ENCODE data around the gene SLC22A8.
"Not testable (repeated sequence)": the region's sequence is repeated elsewhere in the genome, so short reads cannot be mapped to it uniquely, and the experiment has no call there.

SLC22A8 gene, protein sequence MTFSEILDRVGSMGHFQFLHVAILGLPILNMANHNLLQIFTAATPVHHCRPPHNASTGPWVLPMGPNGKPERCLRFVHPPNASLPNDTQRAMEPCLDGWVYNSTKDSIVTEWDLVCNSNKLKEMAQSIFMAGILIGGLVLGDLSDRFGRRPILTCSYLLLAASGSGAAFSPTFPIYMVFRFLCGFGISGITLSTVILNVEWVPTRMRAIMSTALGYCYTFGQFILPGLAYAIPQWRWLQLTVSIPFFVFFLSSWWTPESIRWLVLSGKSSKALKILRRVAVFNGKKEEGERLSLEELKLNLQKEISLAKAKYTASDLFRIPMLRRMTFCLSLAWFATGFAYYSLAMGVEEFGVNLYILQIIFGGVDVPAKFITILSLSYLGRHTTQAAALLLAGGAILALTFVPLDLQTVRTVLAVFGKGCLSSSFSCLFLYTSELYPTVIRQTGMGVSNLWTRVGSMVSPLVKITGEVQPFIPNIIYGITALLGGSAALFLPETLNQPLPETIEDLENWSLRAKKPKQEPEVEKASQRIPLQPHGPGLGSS

GRCh38 chr11:63015521-63016215 is at the start of gene SLC22A8:
TSS of gene SLC22A8 (minus strand) at chr11:63015841. CDS start at chr11:63014958, 883 bp downstream.
- DNase-seq, result no peak

GRCh38 chr11:63046203-63046602 is 30.6 kb upstream of the SLC22A8 start:
- DNase-seq, result not testable (repeated sequence)

DNA sequence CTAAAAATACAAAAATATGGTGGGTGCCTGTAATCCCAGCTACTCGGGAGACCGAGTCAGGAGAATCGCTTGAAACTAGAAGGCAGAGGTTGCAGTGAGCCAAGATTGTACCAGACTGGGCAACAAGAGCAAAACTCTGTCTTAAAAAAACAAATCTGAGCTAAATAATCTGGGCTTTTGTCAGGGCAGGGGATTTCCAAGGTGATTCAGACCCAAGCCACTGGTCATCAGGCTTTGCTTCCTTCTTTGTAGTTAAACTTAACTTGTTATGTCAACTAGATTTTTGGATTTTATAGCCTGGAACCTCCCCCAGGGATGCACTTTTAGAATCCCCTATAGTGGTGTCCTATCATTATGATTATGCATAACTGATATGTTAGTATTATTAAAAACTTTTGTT is 27.0 kb upstream of the SLC22A8 start:
- DNase-seq, result no peak

DNA sequence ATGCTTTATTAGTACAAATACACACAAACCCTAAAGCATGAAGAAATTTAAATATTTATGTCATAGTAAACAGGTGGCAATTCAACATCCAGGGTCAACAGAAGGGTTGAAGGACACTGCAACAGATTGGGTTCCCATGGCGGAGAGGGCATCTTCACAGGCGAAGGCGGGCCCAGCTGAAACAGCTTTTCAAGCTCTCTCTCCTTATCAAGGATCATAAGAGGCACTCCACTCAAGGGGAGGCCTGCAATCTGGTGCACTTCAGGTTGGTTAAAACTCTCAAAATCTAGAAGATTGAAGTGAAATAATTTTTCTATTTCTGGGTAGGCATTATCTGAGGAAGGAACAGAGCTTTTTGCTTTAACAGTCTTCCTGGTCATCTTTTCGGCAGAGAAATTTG is 16.8 kb upstream of the SLC22A8 start:
- no peak for DNase-seq

DNA sequence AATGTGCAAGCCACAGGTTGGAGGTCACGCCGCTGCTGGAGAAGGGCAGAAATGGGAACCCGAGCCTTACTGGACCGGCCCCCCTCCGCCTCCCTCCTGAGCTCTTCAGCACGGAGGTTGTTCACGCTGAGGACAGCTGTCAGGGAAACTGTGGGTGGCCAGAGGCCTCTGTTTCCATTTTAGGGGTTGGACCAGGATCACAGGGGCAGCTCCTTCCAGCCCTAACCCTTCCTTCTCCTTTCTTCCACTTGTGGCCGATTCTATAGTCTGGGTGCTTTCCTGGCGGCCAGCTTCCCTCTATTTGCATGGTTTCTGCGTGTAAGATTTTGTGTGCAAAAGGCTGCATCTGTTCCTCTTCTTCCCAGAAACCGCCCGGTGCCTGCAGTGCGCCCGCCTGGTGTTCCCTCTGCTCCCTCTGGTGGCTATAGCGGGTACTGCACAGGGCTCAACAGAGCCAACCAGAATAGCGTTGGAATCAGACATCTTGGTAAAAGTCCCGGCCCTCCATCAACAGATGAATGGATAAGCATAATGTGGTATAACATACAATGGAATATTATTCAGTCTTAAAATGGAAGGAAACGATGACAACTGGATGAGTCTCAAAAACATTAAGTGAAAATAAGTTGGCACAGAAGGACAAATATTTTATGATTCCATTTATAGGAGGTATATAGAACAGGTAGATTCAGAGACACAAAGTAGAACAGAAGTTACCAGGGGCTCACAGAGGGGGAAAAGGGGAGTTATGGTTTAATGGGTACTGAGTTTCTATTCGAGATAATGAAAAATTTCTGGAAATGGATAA is 8.4 kb upstream of the SLC22A8 start:
- peak; percentile 64 for DNase-seq

DNA sequence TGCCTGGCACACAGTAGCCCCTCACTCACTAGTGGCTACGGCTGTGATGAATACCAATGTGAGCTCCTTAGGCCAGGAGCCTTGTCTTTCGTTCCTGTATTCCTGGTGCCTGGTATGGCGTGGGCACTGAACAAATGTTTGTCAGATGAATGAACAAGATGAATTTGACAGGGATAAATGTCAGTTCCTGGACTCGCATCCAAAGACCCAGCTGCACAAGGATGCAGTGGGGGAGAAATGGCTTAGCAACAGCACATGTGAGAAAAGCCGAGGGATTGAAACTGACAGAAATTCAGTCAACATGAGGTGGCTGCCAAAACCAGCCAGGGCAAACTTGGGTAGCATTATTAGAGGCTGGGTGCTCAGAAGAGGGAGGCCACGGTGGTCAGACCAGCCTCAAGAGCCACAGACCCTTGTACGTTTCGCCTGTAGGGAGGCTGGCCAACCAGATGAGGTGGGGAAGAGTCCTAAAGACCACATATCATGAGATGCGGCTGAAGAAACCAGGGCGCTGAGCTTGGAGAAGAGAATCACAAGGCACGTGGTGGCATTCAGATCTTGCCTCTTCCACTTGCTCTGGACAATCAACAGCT is 7.7 kb upstream of the SLC22A8 start:
- DNase-seq, result no peak

DNA sequence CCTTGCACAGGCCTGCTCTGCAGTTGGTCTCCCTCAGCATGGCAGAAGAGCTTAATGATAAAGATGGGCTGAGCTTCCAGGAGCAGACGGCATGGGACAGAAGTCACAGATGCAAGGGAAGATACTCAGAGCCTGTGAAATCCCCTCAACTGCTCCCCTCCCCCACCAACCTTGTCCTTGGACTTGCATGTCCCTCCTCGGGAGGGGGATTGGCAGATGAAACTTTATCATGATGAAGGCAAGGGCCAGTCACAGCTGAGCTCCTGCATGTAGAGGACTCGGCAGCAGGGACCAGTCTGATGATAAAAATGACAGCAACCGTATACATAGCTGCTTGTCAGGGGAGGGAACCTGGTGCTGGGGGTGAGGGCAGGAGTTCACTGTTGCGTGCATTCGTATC is 6.8 kb upstream of the SLC22A8 start:
- no peak for DNase-seq

- DNase-seq, result no peak
These were observed 5.1 kb upstream of the SLC22A8 start for GRCh38 chr11:63020671-63021291.

DNA sequence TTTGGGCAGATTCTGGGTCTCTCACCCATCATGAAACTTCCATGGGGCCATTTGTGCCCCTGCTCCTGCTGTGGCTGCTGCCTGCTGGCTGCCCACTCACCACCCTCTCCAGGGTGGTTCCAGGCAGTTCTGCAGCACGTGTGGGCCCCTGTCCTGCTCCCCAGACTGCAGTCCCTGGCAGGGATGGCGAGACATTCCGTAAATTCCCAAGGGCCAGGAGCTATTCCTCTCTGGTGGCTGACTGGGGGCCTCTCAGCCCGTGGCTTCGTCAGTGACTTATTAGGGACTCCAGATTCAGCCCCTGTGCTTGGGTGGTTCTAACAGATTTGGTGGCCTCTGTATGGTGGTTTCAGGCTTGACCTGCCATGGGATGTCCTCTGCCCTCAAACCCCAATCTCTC is 3.9 kb upstream of the SLC22A8 start:
- DNase-seq, result no peak

DNA sequence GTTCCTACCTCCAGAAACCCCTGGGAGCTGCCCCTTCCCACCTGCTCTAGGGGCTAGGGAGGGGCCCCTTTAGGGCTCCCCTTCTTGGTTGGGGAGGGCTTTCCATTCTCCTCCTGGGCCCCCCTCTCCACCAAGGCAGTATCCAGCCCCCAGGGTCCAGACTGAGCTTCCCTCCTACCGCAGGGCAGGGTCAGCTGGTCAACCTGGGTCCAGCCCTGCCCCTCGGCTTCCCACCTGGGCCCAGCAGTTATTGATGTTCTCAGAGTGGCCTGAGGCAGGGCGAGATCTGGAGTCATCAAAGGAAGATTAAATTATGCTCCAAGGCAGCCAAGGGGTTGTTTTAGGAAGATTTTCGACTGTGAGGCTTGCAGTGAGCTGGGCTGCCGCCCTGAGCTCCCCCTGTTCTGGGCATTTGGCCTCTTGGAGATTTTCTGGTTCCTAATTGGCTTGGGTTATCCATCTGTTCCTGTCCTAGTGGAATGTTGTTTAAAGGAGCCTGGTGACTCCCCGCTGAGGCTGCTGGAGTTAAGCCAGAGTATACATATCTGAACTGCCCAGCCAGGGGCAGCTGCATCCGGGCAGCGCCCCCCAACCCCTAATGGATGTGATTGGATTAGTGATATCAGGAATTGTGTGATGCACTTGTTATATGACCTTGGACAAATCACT is 1.8 kb upstream of the SLC22A8 start:
- no peak for DNase-seq

GRCh38 chr11:63014408-63015055 is 1.1 kb downstream of the SLC22A8 start:
- no peak for DNase-seq

DNA sequence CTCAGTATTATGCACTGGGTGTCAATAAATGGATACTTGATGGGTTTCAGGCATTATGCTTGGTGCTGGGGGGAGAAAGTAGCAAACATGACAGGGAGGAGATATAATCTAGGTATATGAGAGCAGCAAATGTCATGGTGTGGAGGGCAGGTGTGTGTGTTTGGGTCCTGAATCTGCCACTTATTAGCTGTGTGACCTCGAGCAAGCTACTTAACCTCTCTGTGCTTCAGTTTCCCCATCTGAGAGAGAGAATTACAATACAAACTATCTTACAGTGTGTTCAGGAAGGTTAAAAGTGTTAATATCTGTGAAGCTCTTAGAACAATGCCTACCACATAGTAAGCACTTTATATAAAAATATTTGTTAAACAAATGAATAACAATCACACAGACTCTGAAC is 2.8 kb downstream of the SLC22A8 start:
- DNase-seq, result no peak

GRCh38 chr11:63012430-63012829 is 3.2 kb downstream of the SLC22A8 start:
- DNase-seq, result no peak

GRCh38 chr11:63010934-63011439 is 4.7 kb downstream of the SLC22A8 start:
- DNase-seq, result no peak

- no peak for DNase-seq
These were observed 7.7 kb downstream of the SLC22A8 start for GRCh38 chr11:63007920-63008319.

- DNase-seq, result no peak
These were observed 14.2 kb downstream of the SLC22A8 start for GRCh38 chr11:63001456-63001855.

DNA sequence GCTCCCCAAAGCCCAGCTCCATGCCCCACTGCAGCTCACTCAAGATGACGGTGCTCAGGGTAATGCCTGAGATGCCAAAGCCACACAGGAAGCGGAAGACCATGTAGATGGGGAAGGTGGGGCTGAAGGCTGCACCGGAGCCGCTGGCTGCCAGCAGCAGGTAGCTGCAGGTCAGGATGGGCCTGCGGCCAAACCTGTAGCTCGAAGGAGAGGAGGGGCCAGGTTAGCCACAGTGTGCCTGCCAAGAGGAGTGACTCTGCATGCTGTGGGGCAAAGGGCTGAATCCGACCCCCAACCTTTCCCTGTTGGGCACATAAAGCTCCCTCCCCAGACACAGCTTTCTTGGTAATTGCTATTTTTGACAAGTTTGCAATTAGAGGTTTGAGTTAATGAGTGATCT is 16.0 kb downstream of the SLC22A8 start:
- DNase-seq, result no peak

DNA sequence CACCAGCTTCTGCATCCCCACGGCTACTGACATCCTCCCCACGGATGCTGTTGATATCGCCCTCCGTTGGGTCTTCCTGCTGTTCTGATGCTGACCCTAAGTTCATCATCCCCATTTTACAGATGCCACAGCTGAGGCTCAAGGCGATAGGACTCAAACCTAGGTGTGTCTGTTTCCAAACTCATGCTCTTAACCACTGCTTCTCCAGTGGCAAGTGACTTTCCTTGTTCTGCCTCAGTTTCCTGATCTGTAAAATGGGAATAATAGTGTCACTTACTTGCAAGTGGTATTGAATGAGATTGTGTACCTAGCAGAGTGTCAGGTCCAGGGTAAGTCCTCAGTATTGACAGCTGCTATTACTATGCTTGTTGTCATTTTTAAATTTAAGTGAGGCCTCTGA is 16.5 kb downstream of the SLC22A8 start:
- DNase-seq, result no peak

- no peak for DNase-seq
These were observed 19.4 kb downstream of the SLC22A8 start for GRCh38 chr11:62996271-62996670.

DNA sequence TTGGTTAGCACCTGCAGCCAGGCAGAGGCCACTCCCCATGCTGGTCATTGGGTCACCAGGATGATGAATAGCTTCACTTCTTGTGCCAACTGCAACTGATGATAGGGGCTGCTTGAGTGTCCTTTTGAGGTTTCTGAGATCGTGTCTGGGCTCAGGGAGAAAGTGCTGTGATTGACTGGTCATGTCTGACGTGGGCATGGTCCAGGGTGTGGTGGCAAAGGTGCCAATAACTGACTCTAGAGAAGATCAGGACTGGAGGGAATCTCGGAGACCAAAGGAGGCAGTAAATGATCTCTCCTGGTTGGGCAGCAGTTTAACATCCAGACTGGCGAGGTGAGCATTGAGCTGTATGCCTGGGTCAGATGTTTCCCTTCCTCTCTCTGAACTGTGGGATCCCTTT is 20.9 kb downstream of the SLC22A8 start:
- DNase-seq, result no peak

DNA sequence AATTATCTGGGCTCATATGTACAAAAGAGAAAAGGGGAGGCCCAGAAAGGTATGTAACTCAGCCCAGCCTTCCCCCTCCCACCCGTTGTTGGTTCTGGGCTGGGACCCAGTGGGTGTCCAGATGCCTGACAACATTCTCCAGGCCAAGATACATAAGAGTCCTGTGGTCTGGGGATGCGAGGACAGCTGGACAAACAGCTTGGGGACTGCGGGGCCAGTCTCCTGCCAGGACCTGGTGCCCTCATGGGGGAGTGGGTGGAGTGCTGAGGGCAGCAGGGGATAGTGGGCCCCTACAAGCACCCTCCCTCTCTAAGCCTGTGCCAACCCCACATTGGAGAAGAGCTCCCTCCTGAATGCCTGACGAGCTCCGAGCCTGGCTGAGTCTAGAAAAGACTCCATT is 27.4 kb downstream of the SLC22A8 start:
- DNase-seq, result no peak

All from GDM1 (cell line).